Measurements from ENCODE around the gene SYCP1. TPM values are rescaled to one million over a fixed set of nuclear protein-coding genes. Genes with fewer than 3 reads are reported as not detected.
"Not testable (repeated sequence)": the region's sequence is repeated elsewhere in the genome, so short reads cannot be mapped to it uniquely, and the experiment has no call there.

SYCP1 gene
- total and polyA plus RNA-seq, 2 donors from 2014 or later: not detected

- FAIRE-seq: no peak
- no peak overlapping the region for H3K27ac ChIP-seq (ENCODE audit: low read depth in 2 of 2, low read length in 2 of 2)
- H3K27me3 ChIP-seq (ENCODE audit: control insufficient read depth, insufficient read depth, low read length): no peaks in the 10 kb centered on the region
- no peak overlapping the region for H3K9ac ChIP-seq (ENCODE audit: low read length in 3 of 3)
- H3K9me3 ChIP-seq (ENCODE audit: control insufficient read depth in 2 of 3, insufficient read depth in 1 of 3, low read length in 3 of 3): peaks cover 0 to 5% (median 3%) of the 10 kb centered on the region in 3 donors
- H3K36me3 ChIP-seq (ENCODE audit: control insufficient read depth in 2 of 3, insufficient read depth in 3 of 3, low read length in 3 of 3): no peaks in the 10 kb centered on the region
- intact Hi-C loops (cut with DNase I): no loop called here
- no peak overlapping the region for H3K4me3 ChIP-seq (ENCODE audit: low read length in 3 of 3)
- DNase-seq: peak in 3 of 5 donors; percentile 10 to 25 (median 14)
- H3K4me1 ChIP-seq (ENCODE audit: control insufficient read depth in 2 of 3, insufficient read depth in 2 of 3, low read depth in 1 of 3, low read length in 3 of 3): no peaks in the 10 kb centered on the region
- TF ChIP-seq CTCF (IDR thresholded peaks at IDR 0.05; ENCODE audit: borderline replicate concordance, extremely low read depth, insufficient read depth): no peak
Observed at GRCh38 chr1:114901814-114902213, 47.2 kb downstream of the SYCP1 start.

GRCh38 chr1:114902343-114902742 is 47.7 kb downstream of the SYCP1 start:
- no peaks in the 10 kb centered on the region for H3K4me1 ChIP-seq (ENCODE audit: control insufficient read depth in 2 of 3, insufficient read depth in 2 of 3, low read depth in 1 of 3, low read length in 3 of 3)
- no peak overlapping the region for H3K9ac ChIP-seq (ENCODE audit: low read length in 3 of 3)
- no peaks in the 10 kb centered on the region for H3K27me3 ChIP-seq (ENCODE audit: control insufficient read depth, insufficient read depth, low read length)
- no peak overlapping the region for H3K27ac ChIP-seq (ENCODE audit: low read depth in 2 of 2, low read length in 2 of 2)
- no peaks in the 10 kb centered on the region for H3K36me3 ChIP-seq (ENCODE audit: control insufficient read depth in 2 of 3, insufficient read depth in 3 of 3, low read length in 3 of 3)
- DNase-seq (peak in 2 of 5 donors; percentile 3 to 6), FAIRE-seq (no peak)
- H3K9me3 ChIP-seq (ENCODE audit: control insufficient read depth in 2 of 3, insufficient read depth in 1 of 3, low read length in 3 of 3): peaks cover 0 to 5% (median 3%) of the 10 kb centered on the region in 3 donors
- no peak for TF ChIP-seq CTCF (IDR thresholded peaks at IDR 0.05; ENCODE audit: borderline replicate concordance, extremely low read depth, insufficient read depth)
- intact Hi-C loops (cut with DNase I): no loop called here
- no peak overlapping the region for H3K4me3 ChIP-seq (ENCODE audit: low read length in 3 of 3)

- intact Hi-C loops (cut with DNase I): no loop called here
- H3K36me3 ChIP-seq (ENCODE audit: control insufficient read depth in 2 of 3, insufficient read depth in 3 of 3, low read length in 3 of 3): no peaks in the 10 kb centered on the region
- no peak for TF ChIP-seq CTCF (IDR thresholded peaks at IDR 0.05; ENCODE audit: borderline replicate concordance, extremely low read depth, insufficient read depth)
- DNase-seq: no peak
- FAIRE-seq: no peak
- H3K9me3 ChIP-seq (ENCODE audit: control insufficient read depth in 2 of 3, insufficient read depth in 1 of 3, low read length in 3 of 3): peaks cover 0 to 5% (median 3%) of the 10 kb centered on the region in 3 donors
- no peaks in the 10 kb centered on the region for H3K27me3 ChIP-seq (ENCODE audit: control insufficient read depth, insufficient read depth, low read length)
- H3K27ac ChIP-seq (ENCODE audit: low read depth in 2 of 2, low read length in 2 of 2): no peak overlapping the region
- H3K4me3 ChIP-seq (ENCODE audit: low read length in 3 of 3): no peak overlapping the region
- no peaks in the 10 kb centered on the region for H3K4me1 ChIP-seq (ENCODE audit: control insufficient read depth in 2 of 3, insufficient read depth in 2 of 3, low read depth in 1 of 3, low read length in 3 of 3)
- no peak overlapping the region for H3K9ac ChIP-seq (ENCODE audit: low read length in 3 of 3)
Observed at GRCh38 chr1:114903480-114903879, 48.8 kb downstream of the SYCP1 start.

GRCh38 chr1:114915720-114916119 is 61.1 kb downstream of the SYCP1 start:
- H3K4me3 ChIP-seq (ENCODE audit: low read length in 3 of 3); H3K4me1 ChIP-seq (ENCODE audit: control insufficient read depth in 2 of 3, insufficient read depth in 2 of 3, low read depth in 1 of 3, low read length in 3 of 3); H3K9ac ChIP-seq (ENCODE audit: low read length in 3 of 3); FAIRE-seq; H3K27ac ChIP-seq (ENCODE audit: low read depth in 2 of 2, low read length in 2 of 2); H3K27me3 ChIP-seq (ENCODE audit: control insufficient read depth, insufficient read depth, low read length); DNase-seq; H3K36me3 ChIP-seq (ENCODE audit: control insufficient read depth in 2 of 3, insufficient read depth in 3 of 3, low read length in 3 of 3); intact Hi-C loops (cut with DNase I); H3K9me3 ChIP-seq (ENCODE audit: control insufficient read depth in 2 of 3, insufficient read depth in 1 of 3, low read length in 3 of 3): not testable (repeated sequence)

Measured in kidney (tissue), 14 donors.